SK-N-SH treated with all-trans-retinoic acid at 6 μM for 48 hours (cell line): ENCODE measurements around the gene ANKRD12.
"Not testable (repeated sequence)": the region's sequence is repeated elsewhere in the genome, so short reads cannot be mapped to it uniquely, and the experiment has no call there.

Experiments
- ARNTL ChIP-seq: fragments of 450-650 bp; formaldehyde crosslinking; IDR thresholded peaks from 2 replicates; pipeline ENCODE4 v1.5.0; 2020; ENCODE audit warnings: low read depth, mild to moderate bottlenecking, moderate library complexity, borderline replicate concordance
- BACH2 ChIP-seq: fragments of 250-450 bp; sonication (Bioruptor Pico); IDR thresholded peaks from 2 replicates; pipeline ENCODE4 v1.9.0; 2021; ENCODE audit warnings: mild to moderate bottlenecking, borderline replicate concordance
- CREB5 ChIP-seq: fragments of 250-450 bp; sonication (Bioruptor Pico); IDR thresholded peaks from 2 replicates; pipeline ENCODE4 v1.5.1; 2020; ENCODE audit warnings: low read depth, mild to moderate bottlenecking, moderate library complexity
- PPARA ChIP-seq: fragments of 250-450 bp; sonication (Bioruptor Pico); IDR thresholded peaks from 2 replicates; pipeline ENCODE4 v1.5.0; 2020; ENCODE audit warnings: mild to moderate bottlenecking, borderline replicate concordance
- RARB ChIP-seq: fragments of 250-450 bp; sonication (Bioruptor Pico); IDR thresholded peaks from 2 replicates; pipeline ENCODE4 v1.8.0; 2021; ENCODE audit warnings: mild to moderate bottlenecking, moderate library complexity
- SNAI2 ChIP-seq: fragments of 250-450 bp; sonication (Bioruptor Pico); IDR thresholded peaks from 2 replicates; pipeline ENCODE4 v1.5.0; 2020; ENCODE audit warnings: mild to moderate bottlenecking, moderate library complexity
- TOX ChIP-seq: fragments of 250-450 bp; sonication (Bioruptor Pico); IDR thresholded peaks from 2 replicates; pipeline ENCODE4 v1.8.0; 2021; ENCODE audit warnings: mild to moderate bottlenecking, moderate library complexity, borderline replicate concordance
- ZFP3 ChIP-seq: fragments of 250-450 bp; sonication (Bioruptor Pico); IDR thresholded peaks from 2 replicates; pipeline ENCODE4 v1.5.0; 2020; ENCODE audit warnings: mild to moderate bottlenecking, moderate library complexity
- ZNF70 ChIP-seq: fragments of 450-650 bp; formaldehyde crosslinking; IDR thresholded peaks from 2 replicates; pipeline ENCODE4 v1.5.0; 2020; ENCODE audit warnings: mild to moderate bottlenecking, moderate library complexity
- TF ChIP-seq, protein P1 (sequence below): fragments of 250-450 bp; sonication (Bioruptor Pico); IDR thresholded peaks from 2 replicates; pipeline ENCODE4 v1.8.0; 2021; ENCODE audit warnings: low read depth, mild to moderate bottlenecking, moderate library complexity, borderline replicate concordance

DNA sequence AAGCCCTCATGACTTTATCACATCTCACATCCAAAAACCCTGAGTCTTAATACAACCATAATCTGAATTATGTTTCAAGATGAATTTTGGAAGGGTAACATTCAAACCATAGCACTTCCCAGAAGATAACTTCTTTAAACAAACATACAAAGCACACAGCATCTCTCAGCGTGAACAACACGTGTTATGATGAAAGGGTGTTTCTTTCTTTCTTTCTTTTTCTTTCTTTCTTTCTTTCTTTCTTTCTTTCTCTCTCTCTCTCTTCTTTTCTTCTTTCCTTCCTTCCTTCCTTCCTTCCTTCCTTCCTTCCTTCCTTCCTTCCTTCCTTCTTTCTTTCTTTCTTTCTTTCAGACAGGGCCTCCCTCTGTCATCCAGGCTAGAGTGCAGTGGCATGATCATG, 47.9 kb upstream of the ANKRD12 start:
- TF ChIP-seq ARNTL (CRISPR knock-in tag); TOX (CRISPR knock-in tag); PPARA (CRISPR knock-in tag); CREB5 (CRISPR knock-in tag); RARB; BACH2 (CRISPR knock-in tag); ZFP3 (CRISPR knock-in tag); SNAI2 (CRISPR knock-in tag); ZNF70 (CRISPR knock-in tag): not testable (repeated sequence)
- TF ChIP-seq, protein P1, sequence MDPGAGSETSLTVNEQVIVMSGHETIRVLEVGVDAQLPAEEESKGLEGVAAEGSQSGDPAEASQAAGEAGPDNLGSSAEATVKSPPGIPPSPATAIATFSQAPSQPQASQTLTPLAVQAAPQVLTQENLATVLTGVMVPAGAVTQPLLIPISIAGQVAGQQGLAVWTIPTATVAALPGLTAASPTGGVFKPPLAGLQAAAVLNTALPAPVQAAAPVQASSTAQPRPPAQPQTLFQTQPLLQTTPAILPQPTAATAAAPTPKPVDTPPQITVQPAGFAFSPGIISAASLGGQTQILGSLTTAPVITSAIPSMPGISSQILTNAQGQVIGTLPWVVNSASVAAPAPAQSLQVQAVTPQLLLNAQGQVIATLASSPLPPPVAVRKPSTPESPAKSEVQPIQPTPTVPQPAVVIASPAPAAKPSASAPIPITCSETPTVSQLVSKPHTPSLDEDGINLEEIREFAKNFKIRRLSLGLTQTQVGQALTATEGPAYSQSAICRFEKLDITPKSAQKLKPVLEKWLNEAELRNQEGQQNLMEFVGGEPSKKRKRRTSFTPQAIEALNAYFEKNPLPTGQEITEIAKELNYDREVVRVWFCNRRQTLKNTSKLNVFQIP (CRISPR knock-in tag): not testable (repeated sequence)
